Ovary (tissue), 3 donors: Measurements from ENCODE around the gene SPACDR.

Source experiments
- CTCF ChIP-seq, 3 donors: fragments of 450-650 bp in 2 of 3; fragments of 200-600 bp in 1 of 3; IDR thresholded peaks; one replicate each; pipeline versions ENCODE4 v1.5.1 to v1.8.0; 2016 to 2022; ENCODE audit warnings: antibody characterized with exemption in 3 of 3, mild to moderate bottlenecking in 1 of 3
- POLR2A ChIP-seq: fragments of 450-650 bp; IDR thresholded peaks from one replicate; pipeline ENCODE4 v1.6.1; 2017; ENCODE audit warnings: antibody characterized with exemption, mild to moderate bottlenecking, moderate library complexity
- donor health status: DM: no; HTN: no; CAD: no.

DNA sequence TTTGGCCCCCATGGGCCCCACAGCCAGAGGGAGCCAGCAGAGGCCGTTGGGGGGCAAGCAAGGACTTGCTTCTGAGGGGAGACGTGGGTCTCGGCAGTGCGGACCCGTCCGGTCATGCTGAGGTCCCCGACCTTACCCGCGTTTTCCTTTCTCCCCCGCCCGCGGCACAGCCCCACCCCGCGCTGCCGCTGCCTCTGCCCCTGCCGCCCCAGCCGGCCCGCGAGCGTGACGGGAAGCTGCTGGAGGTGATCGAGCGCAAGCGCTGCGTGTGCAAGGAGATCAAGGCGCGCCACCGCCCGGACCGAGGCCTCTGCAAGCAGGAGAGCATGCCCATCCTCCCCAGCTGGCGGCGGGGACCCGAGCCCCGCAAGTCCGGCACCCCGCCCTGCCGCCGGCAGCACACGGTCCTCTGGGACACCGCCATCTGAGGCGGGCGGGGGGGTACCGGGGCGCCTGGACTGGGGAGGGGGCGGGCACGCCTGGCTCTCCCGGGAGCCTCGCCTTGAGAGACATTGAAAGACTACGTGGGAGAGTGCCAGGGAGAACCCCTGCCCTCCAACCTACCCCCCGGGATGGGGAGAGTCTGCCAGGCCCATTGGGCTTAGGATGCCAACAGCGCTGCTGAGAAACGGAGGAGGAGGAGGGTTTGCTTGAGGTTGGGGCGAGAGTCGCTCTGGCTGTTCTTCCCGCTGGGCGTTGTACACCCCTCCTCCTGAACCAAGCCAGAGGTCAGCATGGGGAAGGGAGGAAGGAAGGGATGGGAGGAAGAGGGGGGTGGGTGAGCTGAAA is 29.6 kb upstream of the SPACDR start:
- no peak for TF ChIP-seq CTCF (IDR thresholded peaks at IDR 0.05)
- TF ChIP-seq POLR2A, result no peak
